HepG2 (cell line): ENCODE measurements around the gene FAF1. TPM values are rescaled to one million over a fixed set of nuclear protein-coding genes. Genes with fewer than 3 reads are reported as not detected.

ENCODE experiments used
- ATAC-seq: fragments of 200-7000 bp; cut with Tn5 transposase; 3 replicates; pipeline ENCODE4 v1.9.1; 2020; ENCODE audit warnings: mild to moderate bottlenecking, moderate library complexity
- BruUV-seq: library from RNA; stranded (reverse); fragments of 400-500 nt; replicated peaks from 2 replicates; lab custom pipeline; 2021; lab: Mats Ljungman, UMichigan
- CTCF ChIA-PET: fragments of 300-600 bp; formaldehyde crosslinking; extraction: SDS; loops from one replicate; lab custom pipeline; 2021; ENCODE audit warnings: low total read pairs, inconsistent platforms, low intra/inter-chr PET ratio; lab: Yijun Ruan, JAX
- POLR2A ChIA-PET: fragments of 350-600 bp; sonication (Branson Sonifier 250); formaldehyde crosslinking; loops from one replicate; lab custom pipeline; 2020; ENCODE audit warnings: antibody characterized with exemption, inconsistent platforms; lab: Yijun Ruan, JAX
- DNase-seq: peaks from one replicate; pipeline ENCODE4 v3.0.0-alpha.2; 2015; ENCODE audit warnings: low spot score
- FAIRE-seq: peaks from 3 replicates; lab custom pipeline; 2011; peaks lifted over from hg19 to GRCh38; lab: Jason Lieb, UNC
- H2AFZ ChIP-seq: one replicate; pipeline ENCODE4 v1.6.1; 2011; ENCODE audit warnings: low read length, inconsistent platforms
- H3K27ac ChIP-seq: fragments of 300-600 bp; 3 replicates; pipeline ENCODE4 v1.8.0; 2011; ENCODE audit warnings: mixed run types, mild to moderate bottlenecking, mixed read lengths, low read length, inconsistent platforms; ENCODE audit not compliant: insufficient read depth; ENCODE audit errors: extremely low read length
- H3K27me3 ChIP-seq, 2 experiments: fragments of 200-600 bp in 1 of 2; 2 replicates in 1 of 2; 3 replicates in 1 of 2; pipeline versions ENCODE4 v1.6.0 to v1.8.0; 2011; ENCODE audit warnings: low read length in 2 of 2, mild to moderate bottlenecking in 2 of 2, moderate library complexity in 2 of 2, inconsistent platforms in 1 of 2; ENCODE audit not compliant: insufficient read depth in 2 of 2, control insufficient read depth in 1 of 2
- H3K36me3 ChIP-seq, 2 experiments: fragments of 200-600 bp in 1 of 2; replicated peaks in 1 of 2; 2 replicates in 1 of 2; 3 replicates in 1 of 2; pipeline versions ENCODE4 v1.5.1 to v1.8.0; 2011; ENCODE audit warnings: low read length in 2 of 2, inconsistent platforms in 1 of 2; ENCODE audit not compliant: insufficient read depth in 2 of 2, control insufficient read depth in 1 of 2
- H3K4me1 ChIP-seq: 2 replicates; pipeline ENCODE4 v1.5.1; 2012; ENCODE audit warnings: low read length, inconsistent platforms; ENCODE audit not compliant: insufficient read depth
- H3K4me2 ChIP-seq: 2 replicates; pipeline ENCODE4 v1.6.0; 2011; ENCODE audit warnings: low read depth, low read length, inconsistent platforms
- H3K4me3 ChIP-seq, 3 experiments: fragments of 200-600 bp in 1 of 3; sonication (generic), shearing (Covaris generic) in 1 of 3; replicated peaks in 1 of 3; 2 replicates each; pipeline ENCODE4 v1.5.1; 2011 to 2016; ENCODE audit warnings: low read length in 3 of 3, inconsistent platforms in 2 of 3, low read depth in 2 of 3, mild to moderate bottlenecking in 2 of 3, control low read depth in 1 of 3, mixed read lengths in 1 of 3; ENCODE audit not compliant: insufficient read depth in 1 of 3
- H3K79me2 ChIP-seq: one replicate; pipeline ENCODE4 v1.6.1; 2011; ENCODE audit warnings: low read length, inconsistent platforms; ENCODE audit not compliant: insufficient read depth
- H3K9ac ChIP-seq: 2 replicates; pipeline ENCODE4 v1.6.0; 2011; ENCODE audit warnings: mild to moderate bottlenecking, low read depth, low read length, inconsistent platforms; ENCODE audit not compliant: insufficient read depth
- H3K9me3 ChIP-seq: 2 replicates; pipeline ENCODE4 v1.5.1; 2012; ENCODE audit warnings: mild to moderate bottlenecking, low read length
- H4K20me1 ChIP-seq: 2 replicates; pipeline ENCODE4 v1.6.0; 2011; ENCODE audit warnings: inconsistent platforms, mild to moderate bottlenecking, low read length, moderate library complexity; ENCODE audit not compliant: insufficient read depth
- BORCS8-MEF2B ChIP-seq: sonication (generic); formaldehyde crosslinking; IDR thresholded peaks from 2 replicates; pipeline ENCODE4 v1.8.0; 2022; ENCODE audit warnings: mild to moderate bottlenecking, missing genetic modification reagents
- MAFF ChIP-seq: IDR thresholded peaks from 2 replicates; pipeline ENCODE4 v1.6.1; 2011; ENCODE audit warnings: low read depth, low read length, improper control_type of control experiment
- MAFK ChIP-seq, 2 experiments: IDR thresholded peaks in 1 of 2; conservative IDR thresholded peaks in 1 of 2; 2 replicates each; pipeline ENCODE4 v1.6.1; 2011; ENCODE audit warnings: improper control_type of control experiment in 2 of 2, low read length in 2 of 2
- PLRG1 ChIP-seq: fragments of 450-650 bp; conservative IDR thresholded peaks from 2 replicates; pipeline ENCODE4 v1.6.1; 2016
- ZNF841 ChIP-seq: sonication (generic); formaldehyde crosslinking; IDR thresholded peaks from 2 replicates; pipeline ENCODE4 v1.8.1; 2023; ENCODE audit warnings: missing genetic modification reagents, borderline replicate concordance
- WGBS: methylation state at CpG from one replicate; pipeline ENCODE4 v1.1.6; 2017; ENCODE audit warnings: low lambda C conversion rate; 5-methylcytosine and 5-hydroxymethylcytosine counted together
- in situ Hi-C: cut with HindIII; loops from 2 replicates; pipeline ENCODE4 v1.10.0; 2017; ENCODE audit warnings: low pct_unique_long_range_greater_than_20kb; ENCODE audit not compliant: extremely low pct_ligation_motif_present
- intact Hi-C: fragments of 100-400 bp; cut with micrococcal nuclease; formaldehyde crosslinking; loops from one replicate; pipeline ENCODE4 v1.10.0; 2022; ENCODE audit not compliant: unreplicated experiment
- polyA plus RNA-seq, 8 experiments: library from polyadenylated mRNA; depleted of rRNA in 3 of 8; stranded (reverse) in 7 of 8; unstranded in 1 of 8; fragments of >200 nt; fragmentation: Illumina TruSeq in 4 of 8; extraction: Trizol in 4 of 8; gene quantifications; 2 replicates each; pipeline versions ENCODE4 v1.2.1 to v1.2.3, GENCODE V29; 2011 to 2016; ENCODE audit warnings: low read depth in 4 of 8, missing spikeins in 1 of 8, mixed read lengths in 1 of 8; ENCODE audit not compliant: insufficient read depth in 1 of 8
- total RNA-seq, 5 experiments: library from RNA; depleted of rRNA; stranded (reverse); fragments of >200 nt; fragmentation: Illumina TruSeq; extraction: Trizol; gene quantifications; 2 replicates each; pipeline ENCODE4 v1.2.3, GENCODE V29; 2016; ENCODE audit warnings: low read depth in 1 of 5

The FAF1 gene
- total and polyA plus RNA-seq, 2 of the 13 experiments (the other 11 are each of a cell fraction or from before 2014, with no cell fraction given) = 19.4 to 63.3 TPM

DNA sequence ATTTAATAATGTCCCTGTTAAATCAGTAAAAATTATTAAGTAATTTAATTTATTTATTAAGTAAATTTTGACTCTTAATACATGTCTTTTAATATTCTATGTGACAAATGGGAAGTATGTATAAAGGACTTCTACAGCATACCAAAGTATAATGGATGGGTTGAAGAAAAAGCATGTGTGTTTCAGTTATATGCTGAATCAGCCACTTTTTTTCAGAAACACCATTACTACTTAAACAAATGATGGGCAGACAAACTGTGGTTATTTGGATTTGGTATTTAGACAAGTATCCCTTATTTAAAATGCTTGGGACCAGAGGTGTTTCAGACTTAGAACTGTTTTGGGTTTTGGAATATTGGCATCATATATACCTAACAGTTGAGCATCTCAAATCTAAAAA lies 360.5 kb downstream of the FAF1 start:
- no TSS peak for BruUV-seq
- CTCF ChIA-PET = no interaction called here
- Histone ChIP-seq H3K4me1 (no peaks in the 10 kb centered on the region), H3K79me2 (no peaks in the 10 kb centered on the region), H3K4me3 (no peak overlapping the region), H3K27me3 (no peaks in the 10 kb centered on the region), H3K4me2 (no peak overlapping the region), H3K27ac (no peak overlapping the region), H3K9ac (no peak overlapping the region), H2AFZ (no peak overlapping the region)
- POLR2A ChIA-PET = no interaction called here
- in situ Hi-C loops = no loop called here
- DNase-seq = no peak
- TF ChIP-seq ZNF841 (CRISPR knock-in tag) (no peak), MAFK (conservative IDR thresholded peaks at IDR 0.05 in 1 of 2, IDR thresholded peaks at IDR 0.05 in 1 of 2; ENCODE audit: low read length in 2 of 2) (peak; percentile 83 to 89), PLRG1 (no peak), MAFF (peak; percentile 78)
- TF ChIP-seq, all 625 proteins: peak for 2
- ATAC-seq (no peak), FAIRE-seq (no peak)
- intact Hi-C loops = no loop called here
- no peaks in the 10 kb centered on the region for H3K9me3 ChIP-seq
- no peaks in the 10 kb centered on the region for H4K20me1 ChIP-seq
- H3K36me3 ChIP-seq = no peaks in the 10 kb centered on the region; a peak in 1 of 5 replicates

DNA sequence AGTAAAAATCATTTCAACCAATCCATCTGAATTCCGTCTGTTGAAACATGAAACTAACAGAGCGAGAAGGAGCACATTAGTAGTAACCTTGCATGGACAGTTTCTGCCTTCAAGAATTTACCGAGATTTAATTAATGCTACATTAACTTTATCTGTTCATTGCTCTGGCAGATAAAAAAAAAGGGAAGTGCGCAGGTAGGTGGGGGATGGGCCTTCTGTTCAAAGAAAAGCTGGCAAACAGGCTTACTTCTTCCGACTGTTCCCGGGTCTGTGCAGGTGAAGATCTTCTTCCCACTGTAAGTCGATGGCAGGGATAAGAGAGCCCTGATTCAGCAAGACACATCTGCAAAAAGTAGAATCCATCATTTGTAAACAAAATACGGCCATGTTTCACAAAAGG lies 364.2 kb downstream of the FAF1 start:
- Histone ChIP-seq H3K4me1 (no peaks in the 10 kb centered on the region), H3K9ac (no peak overlapping the region), H3K9me3 (no peaks in the 10 kb centered on the region), H3K4me2 (no peak overlapping the region), H3K27me3 (no peaks in the 10 kb centered on the region), H2AFZ (no peak overlapping the region), H3K4me3 (no peak overlapping the region), H3K27ac (no peak overlapping the region), H3K36me3 (peaks cover 0 to 3% of the 10 kb centered on the region in 2 experiments; a peak in 2 of 5 replicates), H3K79me2 (no peaks in the 10 kb centered on the region), H4K20me1 (no peaks in the 10 kb centered on the region)
- BruUV-seq = no TSS peak
- WGBS = 94% methylated on average over 8 of the region's 8 CpGs
- FAIRE-seq = no peak
- ChIA-PET CTCF (no interaction called here), POLR2A (no interaction called here)
- DNase-seq = no peak
- intact Hi-C loops = no loop called here
- in situ Hi-C loops = no loop called here
- TF ChIP-seq BORCS8-MEF2B (CRISPR knock-in tag) = no peak
- no peak for TF ChIP-seq PLRG1
- no peak for ATAC-seq
